Measurements from ENCODE around the gene FOXP4.

The FOXP4 gene

GRCh38 chr6:41649596-41649995 is 103.4 kb downstream of the FOXP4 start:
- DNase-seq = no peak

GRCh38 chr6:41650120-41650519 is 103.9 kb downstream of the FOXP4 start:
- DNase-seq = no peak

GRCh38 chr6:41651246-41651961 is 105.2 kb downstream of the FOXP4 start:
- no peak for DNase-seq

Measured in hippocampal formation (tissue), 2 donors.